Measurements from ENCODE around the gene BTNL9. TPM values are rescaled to one million over a fixed set of nuclear protein-coding genes. Genes with fewer than 3 reads are reported as not detected.
A peak's percentile ranks its signal among the peaks of the same experiment; 100 is the strongest.
"Not testable (repeated sequence)": the region's sequence is repeated elsewhere in the genome, so short reads cannot be mapped to it uniquely, and the experiment has no call there.

The BTNL9 gene
- total RNA-seq, 1 donor from 2014 or later: not detected

DNA sequence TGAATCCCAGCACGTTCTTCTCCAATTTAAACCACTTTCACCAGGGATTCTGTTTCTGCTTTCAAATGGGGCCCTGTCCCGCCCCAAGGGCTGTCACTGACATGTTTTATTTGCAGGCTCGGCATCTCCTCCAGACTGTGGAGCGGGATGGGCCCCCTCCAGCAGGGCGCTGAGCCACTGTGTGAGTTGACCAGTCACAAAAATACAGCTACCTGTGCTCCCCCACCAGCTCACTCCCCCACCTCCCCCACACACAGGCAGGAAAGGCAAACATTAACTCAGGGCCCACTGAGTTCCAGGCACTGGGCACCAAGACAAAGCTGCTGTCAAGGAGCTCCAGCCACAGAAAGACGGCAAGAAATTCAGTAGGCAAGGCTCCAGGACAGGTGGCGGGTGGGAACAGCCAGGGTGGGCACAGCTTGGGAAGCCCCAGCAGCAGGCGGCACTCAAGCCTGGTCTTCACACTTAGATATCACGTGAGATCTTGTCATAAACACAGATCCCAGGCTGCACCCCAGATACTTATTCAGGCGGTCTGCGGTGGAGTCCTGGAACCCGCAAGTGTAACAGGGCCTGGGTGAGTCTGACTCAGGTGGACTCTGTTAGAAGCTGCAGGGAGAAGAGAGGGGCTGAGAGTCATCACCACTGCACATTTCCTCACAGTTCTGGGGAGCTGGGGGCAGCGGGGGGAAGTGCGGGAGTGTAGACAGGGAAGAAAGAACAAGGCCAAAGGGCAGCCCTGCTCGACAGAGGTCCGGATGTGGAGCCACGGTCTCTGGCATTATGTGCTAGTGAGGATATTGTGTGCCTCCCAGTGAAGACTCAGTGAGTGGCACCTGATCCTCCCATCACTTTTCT is 46.2 kb downstream of the BTNL9 start:
- no peaks in the 10 kb centered on the region for H3K27me3 ChIP-seq (ENCODE audit: control insufficient read depth, insufficient read depth, low read length)
- H3K36me3 ChIP-seq (ENCODE audit: control insufficient read depth, insufficient read depth, low read length): no peaks in the 10 kb centered on the region
- FAIRE-seq (no peak), DNase-seq (ENCODE audit: low read depth) (no peak)
- TF ChIP-seq, protein P1, sequence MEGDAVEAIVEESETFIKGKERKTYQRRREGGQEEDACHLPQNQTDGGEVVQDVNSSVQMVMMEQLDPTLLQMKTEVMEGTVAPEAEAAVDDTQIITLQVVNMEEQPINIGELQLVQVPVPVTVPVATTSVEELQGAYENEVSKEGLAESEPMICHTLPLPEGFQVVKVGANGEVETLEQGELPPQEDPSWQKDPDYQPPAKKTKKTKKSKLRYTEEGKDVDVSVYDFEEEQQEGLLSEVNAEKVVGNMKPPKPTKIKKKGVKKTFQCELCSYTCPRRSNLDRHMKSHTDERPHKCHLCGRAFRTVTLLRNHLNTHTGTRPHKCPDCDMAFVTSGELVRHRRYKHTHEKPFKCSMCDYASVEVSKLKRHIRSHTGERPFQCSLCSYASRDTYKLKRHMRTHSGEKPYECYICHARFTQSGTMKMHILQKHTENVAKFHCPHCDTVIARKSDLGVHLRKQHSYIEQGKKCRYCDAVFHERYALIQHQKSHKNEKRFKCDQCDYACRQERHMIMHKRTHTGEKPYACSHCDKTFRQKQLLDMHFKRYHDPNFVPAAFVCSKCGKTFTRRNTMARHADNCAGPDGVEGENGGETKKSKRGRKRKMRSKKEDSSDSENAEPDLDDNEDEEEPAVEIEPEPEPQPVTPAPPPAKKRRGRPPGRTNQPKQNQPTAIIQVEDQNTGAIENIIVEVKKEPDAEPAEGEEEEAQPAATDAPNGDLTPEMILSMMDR (IDR thresholded peaks at IDR 0.05; ENCODE audit: insufficient read depth, low read length, severe bottlenecking): no peak
- H3K4me3 ChIP-seq (ENCODE audit: low read depth, low read length): no peak overlapping the region

DNA sequence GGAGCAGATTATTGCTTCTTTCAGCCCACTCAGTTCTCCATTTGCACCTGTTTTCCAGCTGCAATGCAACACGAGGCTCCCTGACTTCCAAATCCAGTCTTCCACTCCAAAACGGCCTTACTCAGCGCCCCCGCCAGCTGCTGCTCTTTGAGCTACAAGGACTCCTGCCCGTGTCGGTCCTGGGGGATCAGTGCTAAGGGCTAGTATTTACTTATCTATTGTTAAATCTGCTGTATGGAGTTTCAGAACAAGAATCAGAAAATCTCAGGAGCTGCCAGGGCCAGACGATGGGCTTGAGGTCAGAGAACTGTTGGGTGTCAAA is 46.8 kb downstream of the BTNL9 start:
- no peaks in the 10 kb centered on the region for H3K27me3 ChIP-seq (ENCODE audit: control insufficient read depth, insufficient read depth, low read length)
- DNase-seq (ENCODE audit: low read depth): no peak
- FAIRE-seq: no peak
- no peaks in the 10 kb centered on the region for H3K36me3 ChIP-seq (ENCODE audit: control insufficient read depth, insufficient read depth, low read length)
- TF ChIP-seq, protein P1 (IDR thresholded peaks at IDR 0.05; ENCODE audit: insufficient read depth, low read length, severe bottlenecking): no peak
- no peak overlapping the region for H3K4me3 ChIP-seq (ENCODE audit: low read depth, low read length)

DNA sequence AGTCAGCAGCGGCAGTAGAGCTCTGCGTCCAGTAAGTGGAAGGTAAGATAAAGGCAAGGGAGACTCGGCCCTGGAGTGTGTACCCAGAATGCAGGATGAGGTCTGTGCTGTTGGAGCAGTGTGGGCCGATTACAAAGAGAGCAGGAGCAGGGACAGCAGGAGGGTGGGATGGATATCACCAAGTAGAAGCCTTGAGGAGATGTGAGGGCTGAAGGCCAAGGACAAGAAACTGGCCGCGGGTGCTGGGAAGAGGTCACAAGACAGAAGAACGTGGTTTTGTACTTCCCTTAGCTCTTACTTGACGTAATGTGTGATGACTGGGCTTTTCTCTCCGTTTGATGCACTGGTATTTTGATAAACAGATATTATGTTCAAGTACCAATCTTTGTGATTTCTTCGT is 47.2 kb downstream of the BTNL9 start:
- no peak for DNase-seq (ENCODE audit: low read depth)
- Histone ChIP-seq H3K36me3 (ENCODE audit: control insufficient read depth, insufficient read depth, low read length) (no peaks in the 10 kb centered on the region), H3K27me3 (ENCODE audit: control insufficient read depth, insufficient read depth, low read length) (no peaks in the 10 kb centered on the region), H3K4me3 (ENCODE audit: low read depth, low read length) (no peak overlapping the region)
- no peak for FAIRE-seq
- TF ChIP-seq, protein P1 (IDR thresholded peaks at IDR 0.05; ENCODE audit: insufficient read depth, low read length, severe bottlenecking): no peak

DNA sequence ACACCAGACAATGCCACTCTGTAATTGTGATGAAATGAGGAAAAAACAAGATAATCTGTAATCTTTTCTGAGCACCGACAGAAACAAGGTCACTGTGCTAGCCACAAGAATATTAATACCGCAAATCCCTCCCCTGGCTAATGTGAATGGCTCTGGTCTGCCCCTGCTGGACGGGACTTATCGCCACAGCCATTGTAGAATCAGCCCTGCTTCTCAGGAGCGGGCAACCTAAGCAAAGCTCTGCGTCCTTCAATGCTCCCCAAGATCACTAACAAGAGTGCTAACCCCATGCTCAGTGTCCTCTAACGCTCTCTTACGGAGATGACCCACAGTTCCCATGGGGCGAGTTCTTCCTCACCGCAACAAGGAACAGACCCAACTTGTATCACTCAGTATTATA is 48.2 kb downstream of the BTNL9 start:
- Histone ChIP-seq H3K4me3 (ENCODE audit: low read depth, low read length) (no peak overlapping the region), H3K27me3 (ENCODE audit: control insufficient read depth, insufficient read depth, low read length) (no peaks in the 10 kb centered on the region), H3K36me3 (ENCODE audit: control insufficient read depth, insufficient read depth, low read length) (no peaks in the 10 kb centered on the region)
- DNase-seq (ENCODE audit: low read depth) (no peak), FAIRE-seq (no peak)
- TF ChIP-seq, protein P1 (IDR thresholded peaks at IDR 0.05; ENCODE audit: insufficient read depth, low read length, severe bottlenecking): peak; percentile 26

DNA sequence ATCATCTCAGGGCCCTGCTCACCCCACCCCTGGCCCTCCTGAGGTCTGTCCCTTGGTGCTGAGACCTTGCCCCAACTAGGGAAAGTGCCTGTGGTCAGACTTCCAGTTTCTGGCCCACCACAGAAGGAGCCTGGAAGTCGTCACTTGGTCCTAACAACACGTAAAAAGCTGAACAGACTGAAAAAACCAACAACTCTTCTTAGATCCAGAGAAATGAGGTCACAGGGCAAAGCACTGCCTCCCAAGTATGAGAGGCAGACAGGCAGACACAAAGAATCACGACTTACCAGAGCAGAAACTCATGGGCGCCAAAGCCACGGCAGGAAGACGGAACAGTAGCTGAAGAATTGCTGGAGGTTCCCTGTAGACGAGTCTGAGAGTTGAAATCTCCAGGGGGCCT is 52.4 kb downstream of the BTNL9 start:
- DNase-seq (ENCODE audit: low read depth) (no peak), FAIRE-seq (no peak)
- Histone ChIP-seq H3K4me3 (ENCODE audit: low read depth, low read length) (no peak overlapping the region), H3K36me3 (ENCODE audit: control insufficient read depth, insufficient read depth, low read length) (no peaks in the 10 kb centered on the region), H3K27me3 (ENCODE audit: control insufficient read depth, insufficient read depth, low read length) (no peaks in the 10 kb centered on the region)
- TF ChIP-seq, protein P1 (IDR thresholded peaks at IDR 0.05; ENCODE audit: insufficient read depth, low read length, severe bottlenecking): no peak

DNA sequence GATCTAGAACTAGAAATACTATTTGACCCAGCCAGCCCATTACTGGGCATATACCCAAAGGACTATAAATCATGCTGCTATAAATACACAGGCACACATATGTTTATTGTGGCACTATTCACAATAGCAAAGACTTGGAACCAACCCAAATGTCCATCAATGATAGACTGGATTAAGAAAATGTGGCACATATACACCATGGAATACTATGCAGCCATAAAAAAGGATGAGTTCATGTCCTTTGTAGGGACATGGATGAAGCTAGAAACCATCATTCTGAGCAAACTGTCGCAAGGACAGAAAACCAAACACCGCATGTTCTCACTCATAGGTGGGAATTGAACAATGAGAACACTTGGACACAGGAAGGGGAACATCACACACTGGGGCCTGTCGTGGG is 55.1 kb downstream of the BTNL9 start:
- H3K4me3 ChIP-seq (ENCODE audit: low read depth, low read length); H3K27me3 ChIP-seq (ENCODE audit: control insufficient read depth, insufficient read depth, low read length); H3K36me3 ChIP-seq (ENCODE audit: control insufficient read depth, insufficient read depth, low read length); DNase-seq (ENCODE audit: low read depth); FAIRE-seq: not testable (repeated sequence)

DNA sequence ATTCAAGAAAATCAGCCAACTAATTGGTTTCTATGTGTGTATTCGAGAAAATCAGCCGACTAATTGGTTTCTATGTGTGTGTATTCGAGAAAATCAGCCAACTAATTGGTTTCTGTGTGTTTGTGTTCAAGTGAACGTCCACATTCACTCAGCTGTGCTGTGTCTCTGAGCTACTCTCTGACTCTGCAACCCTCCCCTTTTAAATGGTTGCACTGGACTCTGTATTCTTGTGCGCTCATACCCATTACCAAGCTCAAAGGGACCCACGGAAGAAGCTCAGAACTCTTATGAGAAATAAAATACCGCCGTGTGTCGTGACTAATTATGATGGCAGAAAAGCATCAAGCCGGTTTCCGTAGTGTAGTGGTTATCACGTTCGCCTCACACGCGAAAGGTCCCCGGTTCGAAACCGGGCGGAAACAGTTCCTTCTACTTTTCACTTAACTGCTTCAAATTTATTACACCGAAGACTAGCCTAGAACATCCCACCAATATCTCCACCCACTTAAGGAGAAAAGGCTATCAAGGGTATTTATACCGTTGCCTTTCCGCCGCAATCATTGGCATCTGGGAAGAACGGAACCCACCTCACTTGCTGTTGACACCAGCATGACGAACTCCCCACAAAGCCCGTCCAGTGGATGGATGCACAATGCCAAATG is 56.8 kb downstream of the BTNL9 start:
- DNase-seq (ENCODE audit: low read depth); H3K4me3 ChIP-seq (ENCODE audit: low read depth, low read length); H3K36me3 ChIP-seq (ENCODE audit: control insufficient read depth, insufficient read depth, low read length); H3K27me3 ChIP-seq (ENCODE audit: control insufficient read depth, insufficient read depth, low read length): not testable (repeated sequence)
- peak; percentile 36 for FAIRE-seq

DNA sequence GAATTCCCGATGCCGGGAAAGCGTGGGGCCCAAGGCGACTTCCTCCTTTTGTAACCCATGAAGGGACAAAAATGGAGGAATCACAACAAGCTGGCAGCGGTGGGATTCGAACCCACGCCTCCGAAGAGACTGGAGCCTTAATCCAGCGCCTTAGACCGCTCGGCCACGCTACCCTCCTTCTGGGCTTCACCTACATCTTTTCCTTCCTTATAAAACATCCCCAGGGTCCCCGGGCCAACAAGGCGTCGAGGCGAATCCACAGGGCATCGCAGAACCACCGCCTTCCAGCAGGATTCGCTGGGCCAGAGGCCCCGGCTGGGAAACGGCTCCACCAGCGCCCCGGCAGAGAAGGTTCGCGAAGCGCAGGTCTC is 57.3 kb downstream of the BTNL9 start:
- DNase-seq (ENCODE audit: low read depth); H3K36me3 ChIP-seq (ENCODE audit: control insufficient read depth, insufficient read depth, low read length); H3K4me3 ChIP-seq (ENCODE audit: low read depth, low read length); FAIRE-seq; H3K27me3 ChIP-seq (ENCODE audit: control insufficient read depth, insufficient read depth, low read length): not testable (repeated sequence)

DNA sequence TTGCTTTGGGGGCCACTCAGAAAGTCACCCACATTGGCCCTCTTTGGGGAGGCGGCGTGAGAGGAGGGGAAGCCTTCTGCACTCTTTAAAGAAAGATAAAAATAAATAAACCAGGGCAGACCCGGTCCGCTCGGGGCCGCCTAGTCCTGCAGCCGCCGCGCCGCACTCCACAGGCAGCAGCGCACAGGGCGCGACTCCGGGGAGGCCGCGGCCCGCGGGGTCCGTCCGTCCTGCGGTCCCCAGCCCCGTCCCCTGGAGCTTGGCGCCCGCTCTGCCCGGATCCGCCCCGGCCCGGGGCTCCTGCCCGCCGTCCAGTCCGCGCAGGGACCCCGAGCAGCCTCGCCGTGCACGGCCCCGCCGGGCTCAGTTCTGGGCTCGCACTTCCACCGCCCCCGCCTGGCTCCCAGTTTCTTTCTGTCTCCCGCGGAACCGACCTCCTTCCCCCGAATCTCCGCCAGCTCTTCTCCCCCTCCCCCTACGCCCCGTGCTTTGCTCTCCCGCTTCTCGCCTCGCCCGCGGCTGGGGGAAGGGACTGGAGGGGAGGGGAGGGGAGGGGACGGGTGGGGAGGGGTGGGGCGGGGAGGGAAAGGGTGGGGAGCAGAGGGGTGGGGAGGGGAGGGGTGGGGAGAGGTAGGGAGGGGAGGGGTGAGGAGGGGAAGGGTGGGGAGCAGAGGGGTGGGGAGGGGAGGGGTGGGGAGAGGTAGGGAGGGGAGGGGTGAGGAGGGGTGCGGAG is 57.9 kb downstream of the BTNL9 start:
- not testable (repeated sequence) for H3K4me3 ChIP-seq (ENCODE audit: low read depth, low read length); H3K27me3 ChIP-seq (ENCODE audit: control insufficient read depth, insufficient read depth, low read length); H3K36me3 ChIP-seq (ENCODE audit: control insufficient read depth, insufficient read depth, low read length); DNase-seq (ENCODE audit: low read depth); FAIRE-seq

Measured in bronchial epithelial cell (primary cell).